SK-MEL-5 (cell line): ENCODE measurements around the gene PROSER2. TPM values are rescaled to one million over a fixed set of nuclear protein-coding genes. Genes with fewer than 3 reads are reported as not detected.

Experiments
- DNase-seq: peaks from one replicate; pipeline ENCODE4 v3.0.0-alpha.2; 2016; ENCODE audit warnings: low read depth, low spot score
- in situ Hi-C: cut with HindIII; loops from 2 replicates; pipeline ENCODE4 v1.10.0; 2016; ENCODE audit warnings: low sequenced_read_pairs, high pct_unique_total_duplicates, low pct_unique_long_range_greater_than_20kb
- polyA plus RNA-seq, 2 experiments: library from polyadenylated mRNA; depleted of rRNA; stranded (reverse); fragments of >200 nt; gene quantifications; 2 replicates each; pipeline ENCODE4 v1.2.3, GENCODE V29; 2015
- total RNA-seq: library from RNA; depleted of rRNA; stranded (reverse); fragments of >200 nt; shearing (Covaris generic); gene quantifications from 2 replicates; pipeline ENCODE4 v1.2.3, GENCODE V29; 2014; rRNA removed

The PROSER2 gene, protein sequence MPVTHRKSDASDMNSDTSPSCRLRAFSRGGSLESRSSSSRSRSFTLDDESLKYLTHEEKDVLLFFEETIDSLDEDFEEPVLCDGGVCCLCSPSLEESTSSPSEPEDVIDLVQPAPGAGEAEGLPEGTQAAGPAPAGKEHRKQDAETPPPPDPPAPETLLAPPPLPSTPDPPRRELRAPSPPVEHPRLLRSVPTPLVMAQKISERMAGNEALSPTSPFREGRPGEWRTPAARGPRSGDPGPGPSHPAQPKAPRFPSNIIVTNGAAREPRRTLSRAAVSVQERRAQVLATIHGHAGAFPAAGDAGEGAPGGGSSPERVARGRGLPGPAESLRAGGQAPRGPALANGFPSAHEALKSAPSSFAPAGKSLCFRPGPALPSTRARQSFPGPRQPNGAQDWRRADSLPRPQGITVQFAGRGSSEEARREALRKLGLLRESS
- 4.4 and 5.9 TPM in 2 replicates for total RNA-seq
- 8.3 TPM in 2 replicates for polyA plus RNA-seq (2015; cell fraction: cytosol; rRNA removed)
- 4.0 and 4.1 TPM in 2 replicates for polyA plus RNA-seq (2015; cell fraction: nucleus; rRNA removed)

DNA sequence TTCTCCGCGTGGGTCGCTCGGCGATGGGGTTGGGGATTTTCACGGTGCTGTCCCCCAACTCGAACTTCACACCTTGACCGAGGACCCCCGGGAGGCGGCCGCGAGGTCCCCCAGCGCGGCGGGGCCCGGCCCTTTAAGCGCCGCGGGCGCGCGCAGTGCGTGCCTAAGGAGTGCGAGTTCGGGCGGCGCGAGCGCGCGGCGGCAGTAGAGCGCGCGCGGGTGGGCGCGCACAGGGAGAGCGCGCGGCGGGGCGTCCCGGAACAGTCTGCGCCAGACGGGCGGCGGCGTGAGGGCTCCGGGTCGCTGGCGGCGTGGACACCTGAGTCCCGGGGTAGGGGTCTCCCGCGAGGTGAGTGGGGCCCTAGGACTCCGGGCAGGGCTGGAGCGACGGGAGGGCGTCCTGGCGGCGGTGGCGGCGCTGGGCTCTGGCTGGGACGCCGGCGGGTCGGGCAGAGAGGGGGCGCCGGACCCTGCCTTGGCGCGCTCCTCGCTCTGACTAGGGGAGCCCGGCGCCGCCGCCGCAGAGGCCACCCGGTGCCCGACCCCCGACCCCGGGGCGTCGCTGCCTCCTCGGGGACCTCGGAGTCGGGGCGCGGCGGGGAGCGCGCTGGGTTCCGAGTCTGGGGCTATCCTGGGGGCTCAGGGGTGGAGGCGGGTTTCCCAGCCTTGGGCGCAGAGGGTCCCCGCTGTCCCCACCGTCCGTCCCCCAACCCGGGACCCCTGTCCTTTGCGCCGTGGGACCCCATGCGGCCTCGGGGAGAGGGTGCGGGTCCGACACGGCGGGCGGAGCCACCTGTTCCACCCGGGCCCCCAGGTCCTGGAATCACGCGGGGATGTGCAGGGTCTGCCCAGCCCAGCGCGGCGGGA, at the start of gene PROSER2:
Gene PROSER2, plus strand, starts transcription at position 235 of the 867 bp plus-strand sequence. CDS start 28,722 bp downstream, outside the sequence.
- in situ Hi-C loops, result no loop called here
- peak; percentile 47 for DNase-seq

DNA sequence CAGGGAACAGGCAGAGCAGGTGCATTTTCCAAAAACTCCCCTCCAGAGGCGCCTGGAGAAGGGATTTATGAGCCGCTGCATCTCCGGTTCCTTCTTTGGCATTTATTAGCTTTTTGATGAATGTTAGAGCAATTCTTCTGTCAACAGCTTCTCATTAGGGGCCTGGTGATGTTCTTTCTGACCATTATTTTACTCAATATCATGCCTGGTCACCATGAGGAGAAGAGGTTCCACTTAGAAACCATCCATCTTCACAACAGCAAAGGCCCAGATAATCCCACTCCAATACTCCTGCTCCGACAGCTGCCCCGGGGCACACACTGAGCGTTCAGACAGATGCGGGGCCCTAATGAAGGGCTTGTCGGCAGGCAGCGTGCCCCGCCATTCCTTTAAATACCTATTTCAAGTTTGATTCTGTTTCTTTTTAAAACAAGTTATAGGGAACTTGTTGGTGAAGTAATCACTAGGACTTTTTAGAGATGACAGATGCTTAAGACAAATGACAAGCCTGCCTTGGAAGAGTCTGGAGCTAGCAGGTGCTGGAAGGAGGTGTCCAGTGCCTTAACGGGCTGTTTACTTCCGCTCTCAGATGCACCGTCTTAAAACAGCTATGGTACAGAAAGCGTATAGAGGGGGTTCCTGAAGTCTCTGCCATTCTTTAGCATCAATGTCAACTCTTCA, 49.3 kb upstream of the PROSER2 start:
- in situ Hi-C loops, result no loop called here
- no peak for DNase-seq

DNA sequence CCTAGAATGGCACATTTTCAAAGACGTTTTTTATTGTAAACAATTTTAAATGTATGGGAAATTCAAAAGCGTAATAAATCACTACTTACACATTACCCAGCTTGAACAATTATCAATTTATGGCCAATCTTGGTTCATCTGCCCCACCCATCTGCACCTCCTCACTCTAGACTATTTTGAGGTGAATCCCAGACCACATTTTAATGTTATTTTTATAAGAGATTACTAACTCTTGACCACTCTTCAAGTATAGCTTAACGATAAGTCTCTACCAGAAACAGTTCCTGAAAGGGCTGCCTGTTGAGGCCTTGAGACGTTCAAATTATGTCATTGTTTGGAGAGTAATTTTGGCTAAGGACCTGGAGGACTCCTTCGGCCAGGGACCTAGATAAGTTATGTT, 47.7 kb upstream of the PROSER2 start:
- in situ Hi-C loops, result no loop called here
- DNase-seq, result no peak

DNA sequence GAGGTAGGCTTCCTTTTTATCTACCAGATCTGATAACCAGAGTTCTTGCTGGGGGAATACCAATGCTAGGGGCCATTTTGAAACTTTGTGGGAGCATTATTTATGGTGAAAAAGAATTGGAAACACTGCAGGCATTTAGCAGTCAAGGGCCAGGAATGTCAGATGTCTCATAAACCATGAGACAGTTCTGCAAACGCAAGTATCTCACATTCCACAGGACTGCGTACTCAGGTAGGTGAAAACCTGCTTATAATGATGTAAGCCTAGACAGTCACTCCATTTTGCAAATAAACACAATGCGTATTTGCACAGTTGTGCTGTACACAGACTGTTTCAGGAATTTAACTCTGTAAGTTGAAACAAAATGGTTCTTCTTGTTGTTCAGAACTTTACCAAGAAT, 47.1 kb upstream of the PROSER2 start:
- no peak for DNase-seq
- in situ Hi-C loops, result no loop called here

DNA sequence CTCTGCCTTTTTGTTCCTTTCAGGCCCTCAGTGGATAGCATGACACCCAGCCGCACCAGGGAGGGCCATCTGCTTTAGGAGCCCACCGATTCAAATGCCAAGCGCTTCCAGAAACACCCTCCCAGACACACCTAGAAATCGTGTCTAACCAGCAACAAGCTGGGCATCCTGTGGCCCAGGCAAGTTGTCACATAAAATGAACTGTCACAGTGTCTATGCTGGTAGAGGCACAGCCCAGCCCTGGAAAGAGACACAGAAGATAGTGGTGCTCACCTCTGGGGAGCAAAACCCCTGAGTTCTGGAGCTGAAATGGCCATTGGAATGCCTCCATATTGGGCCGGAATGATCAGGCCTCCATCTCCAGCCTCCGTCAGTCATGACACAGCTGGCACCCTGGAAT, 42.0 kb upstream of the PROSER2 start:
- DNase-seq, result no peak
- in situ Hi-C loops, result no loop called here

DNA sequence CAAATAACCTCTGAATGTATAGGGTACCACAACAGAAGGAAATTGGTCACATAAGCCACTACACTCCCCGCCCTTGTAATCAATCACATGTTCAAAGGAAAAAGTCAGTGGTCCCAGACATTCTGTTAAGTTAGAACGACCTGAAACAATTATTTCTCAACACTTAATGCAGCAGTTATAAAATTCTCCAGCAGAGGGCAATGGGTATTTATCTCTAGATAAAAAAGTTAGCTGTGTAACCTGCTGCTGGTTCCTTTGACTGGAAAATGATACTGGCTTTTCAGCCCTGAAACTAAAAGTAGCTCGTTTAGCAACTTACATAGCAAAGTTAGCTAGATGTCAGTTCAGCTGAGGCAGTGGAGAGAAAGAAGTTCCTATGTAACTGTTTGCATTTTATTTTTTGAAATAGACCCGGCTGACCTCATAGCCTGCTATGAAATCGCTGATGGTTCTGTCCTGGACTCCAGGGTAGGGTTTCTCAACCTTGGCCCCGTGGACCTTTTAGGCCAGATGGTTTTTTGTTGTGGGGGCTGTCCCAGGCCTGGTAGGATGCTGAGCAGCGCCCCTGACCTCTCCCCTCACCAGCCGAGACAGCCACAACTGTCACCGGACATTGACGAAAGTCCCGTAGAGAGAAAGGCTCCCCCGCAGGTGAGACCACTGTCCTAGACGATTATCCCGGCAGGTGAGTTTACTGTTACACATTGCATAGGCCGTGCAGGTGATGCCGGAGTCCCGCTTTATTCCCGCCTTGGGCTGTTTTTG, 40.2 kb upstream of the PROSER2 start:
- DNase-seq, result peak; percentile 68
- in situ Hi-C loops, result no loop called here

DNA sequence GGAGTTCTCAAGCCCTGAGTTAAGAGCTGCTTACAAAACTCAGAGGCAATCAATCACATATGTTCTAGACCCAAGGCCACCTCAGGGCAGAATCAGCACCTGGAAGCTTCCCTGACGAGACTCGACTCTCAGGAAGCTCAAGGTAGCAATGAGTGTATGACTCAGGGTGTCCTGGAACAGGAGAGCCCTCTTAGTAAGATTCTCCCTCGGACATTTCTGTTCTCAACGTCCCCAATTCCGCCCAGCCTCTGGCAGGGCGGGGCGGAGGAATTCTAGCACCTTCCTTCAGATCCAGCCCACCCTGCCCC, 39.6 kb upstream of the PROSER2 start:
- DNase-seq, result no peak
- in situ Hi-C loops, result no loop called here

DNA sequence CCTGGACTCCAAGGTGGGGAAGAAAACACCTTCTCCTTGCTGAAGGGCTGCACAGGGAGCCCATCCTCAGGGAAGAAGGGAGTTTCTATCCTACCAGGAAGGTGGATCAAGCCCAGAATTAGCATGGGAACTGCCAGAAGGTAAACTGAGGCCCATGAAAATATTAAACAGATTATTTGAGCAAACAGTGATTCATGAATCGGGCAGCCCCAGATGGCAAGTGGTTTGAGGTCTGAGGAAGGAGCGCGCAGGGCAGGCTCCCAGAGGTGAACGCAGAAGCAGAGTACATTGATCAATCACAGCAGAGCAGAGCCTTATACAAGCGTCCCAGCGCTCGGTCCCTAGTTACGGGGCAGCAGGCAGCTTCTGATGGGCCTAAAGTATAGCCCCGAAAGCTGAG, 35.8 kb upstream of the PROSER2 start:
- no peak for DNase-seq
- in situ Hi-C loops, result no loop called here

DNA sequence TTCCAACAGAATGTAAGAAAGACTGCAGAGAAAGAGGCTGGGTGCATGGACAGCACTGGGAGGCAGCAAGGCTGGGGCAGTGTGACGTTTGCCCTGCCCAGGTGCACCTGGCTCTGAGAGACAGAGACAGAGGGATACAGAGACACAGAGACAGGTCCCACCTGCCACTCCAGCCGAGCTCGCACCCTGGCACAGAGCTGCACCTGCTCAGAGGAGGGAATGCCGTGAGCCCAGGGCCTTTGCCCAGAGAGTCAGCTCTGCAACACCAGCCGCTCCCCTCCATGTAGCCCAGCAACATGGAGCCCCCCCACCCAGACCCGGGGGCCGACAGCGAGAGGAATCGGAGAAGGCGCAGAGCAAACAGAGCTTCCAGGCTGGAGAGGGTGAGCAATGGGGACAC, 35.3 kb upstream of the PROSER2 start:
- no peak for DNase-seq
- in situ Hi-C loops, result no loop called here

DNA sequence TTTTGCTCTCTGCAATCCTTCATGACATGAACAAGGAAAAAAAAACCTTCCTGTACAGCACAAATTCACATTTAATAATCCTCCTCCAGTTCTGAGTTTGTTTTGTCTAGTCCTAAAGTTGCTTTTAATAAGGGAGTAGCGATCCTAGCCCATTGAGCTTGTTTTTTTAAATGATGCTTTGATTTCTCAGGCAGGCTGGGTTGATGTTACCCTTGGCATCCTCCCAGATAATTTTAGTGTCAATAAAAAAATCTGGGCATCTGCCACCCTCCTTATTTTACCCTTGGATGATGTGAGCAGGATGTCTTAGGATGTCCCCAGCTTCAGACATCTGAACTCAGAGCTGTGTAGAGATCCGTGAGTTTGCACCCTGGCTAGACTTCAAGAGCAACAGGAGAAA, 33.9 kb upstream of the PROSER2 start:
- DNase-seq, result no peak
- in situ Hi-C loops, result no loop called here

DNA sequence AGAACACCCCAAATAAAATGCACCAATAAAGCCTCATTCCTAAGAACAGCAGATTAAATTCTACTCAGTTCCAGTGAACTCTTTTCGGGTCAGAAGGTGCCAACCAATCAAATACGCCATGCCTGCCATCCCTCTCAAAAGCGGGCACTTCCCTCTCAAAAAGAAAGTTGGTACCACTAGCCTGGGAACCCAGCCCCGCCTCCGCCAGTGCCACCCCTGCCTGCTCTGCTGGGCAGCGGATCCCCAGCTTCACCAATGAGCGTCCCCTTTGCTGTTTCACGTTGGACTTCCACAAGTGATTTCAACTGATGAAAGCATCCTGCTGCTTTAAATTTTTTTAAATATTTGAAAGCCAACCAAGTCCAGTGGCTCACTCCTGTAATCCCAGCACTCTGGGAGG, 33.2 kb upstream of the PROSER2 start:
- in situ Hi-C loops, result no loop called here
- DNase-seq, result no peak

DNA sequence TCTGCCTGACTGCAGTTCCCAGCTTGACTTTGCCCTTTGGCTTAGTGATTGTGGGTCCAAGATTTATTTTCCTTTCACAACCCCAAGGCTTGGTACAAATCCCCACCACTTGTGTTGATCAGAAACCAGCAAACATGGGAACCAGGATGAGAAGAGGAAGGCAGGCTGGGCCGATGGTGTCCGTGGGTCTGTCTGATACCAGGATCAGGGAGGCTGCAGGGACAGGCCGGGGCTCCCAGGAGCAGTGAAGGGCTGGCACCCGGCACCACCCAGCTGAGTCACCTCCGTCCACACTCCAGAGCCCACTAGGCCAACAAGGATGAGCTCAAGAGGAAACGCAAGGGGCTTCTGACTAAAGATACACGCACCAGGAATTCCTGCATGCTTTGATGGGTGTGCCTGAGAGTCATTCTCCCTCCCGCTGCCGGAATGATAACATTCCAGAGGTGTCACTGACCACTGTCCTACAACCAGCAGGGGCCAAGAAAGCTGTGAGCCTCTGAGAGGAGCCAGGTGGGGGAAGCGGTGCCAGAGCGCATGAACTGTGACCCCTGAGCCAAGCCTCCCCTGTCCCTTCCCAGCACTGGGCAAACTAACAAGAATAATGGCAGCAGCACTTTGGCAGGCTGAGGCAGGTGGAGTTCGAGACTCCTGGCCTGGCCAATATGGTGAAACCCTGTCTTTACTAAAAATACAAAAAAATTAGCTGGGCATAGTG, 29.2 kb upstream of the PROSER2 start:
- in situ Hi-C loops, result no loop called here
- no peak for DNase-seq

DNA sequence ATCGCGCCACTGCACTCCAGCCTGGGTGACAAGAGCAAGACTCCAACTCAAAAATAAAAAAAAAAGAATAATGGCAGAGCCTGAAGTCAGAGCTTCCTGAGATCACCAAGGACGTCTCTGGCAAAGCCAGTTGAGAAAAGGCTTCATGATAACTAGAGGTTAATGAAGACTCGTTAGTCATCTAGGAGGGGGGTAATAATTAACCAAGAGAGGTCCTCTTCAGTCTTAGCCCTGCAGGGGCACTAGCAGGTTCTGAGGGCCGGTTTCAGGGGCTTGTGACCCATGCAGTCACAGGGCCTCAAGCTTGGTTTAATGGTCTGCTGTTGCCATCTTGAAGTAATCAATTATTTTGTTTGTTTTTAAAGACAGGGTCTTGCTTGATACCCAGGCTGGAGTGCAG, 28.6 kb upstream of the PROSER2 start:
- DNase-seq, result no peak
- in situ Hi-C loops, result no loop called here

DNA sequence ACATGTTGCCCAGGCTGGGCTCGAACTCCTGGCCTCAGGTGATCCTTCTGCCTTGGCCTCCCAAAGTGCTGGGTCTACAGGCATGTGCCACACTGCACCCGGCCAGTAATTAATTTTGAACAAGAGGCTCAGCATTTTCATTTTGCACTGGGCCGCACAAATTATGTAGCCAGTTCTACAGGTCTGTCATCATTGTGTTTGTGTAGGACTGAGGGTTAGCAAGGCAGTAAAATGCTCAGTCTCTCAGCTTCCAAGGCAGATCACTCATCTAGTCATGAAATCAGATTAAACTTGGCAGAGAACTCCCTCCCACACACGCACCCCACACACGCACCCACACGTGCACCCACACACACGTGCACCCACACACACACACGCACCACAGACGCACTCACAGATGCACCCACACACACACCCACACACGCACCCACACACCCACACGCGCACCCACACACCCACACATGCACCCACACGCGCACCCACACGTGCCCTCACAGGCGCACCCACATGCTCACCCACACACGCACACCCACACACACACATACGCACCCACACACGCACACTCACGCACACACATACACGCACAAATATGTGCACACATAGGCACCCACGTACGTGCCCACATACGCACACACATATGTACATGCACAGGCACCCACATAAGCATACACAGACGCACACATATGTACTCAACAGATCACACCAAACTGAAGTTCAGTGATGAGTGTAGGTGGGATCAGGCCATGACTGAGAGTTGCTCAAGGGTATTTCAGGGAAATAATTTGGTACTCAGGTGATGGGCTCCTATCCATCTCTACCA, 27.8 kb upstream of the PROSER2 start:
- no peak for DNase-seq
- in situ Hi-C loops, result no loop called here

DNA sequence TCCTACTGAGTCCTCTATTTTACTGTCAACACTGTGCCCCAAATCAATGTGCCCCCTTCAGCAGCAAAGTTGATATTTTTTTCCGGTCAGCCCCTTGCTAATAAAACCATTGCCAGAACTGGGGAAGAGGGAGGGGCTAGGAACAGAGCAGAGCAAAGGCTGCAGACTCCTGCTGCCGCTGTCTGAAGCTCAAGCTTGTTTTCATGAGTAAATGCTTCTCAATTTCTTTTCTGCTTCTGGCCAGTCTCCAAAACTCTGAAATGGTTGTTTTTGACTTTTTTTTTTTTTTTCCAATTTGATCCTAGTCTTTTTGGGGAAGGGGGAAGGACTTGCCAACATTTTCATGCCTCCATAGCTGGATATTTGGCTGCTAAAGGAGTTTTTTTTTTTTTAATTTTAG, 26.7 kb upstream of the PROSER2 start:
- in situ Hi-C loops, result no loop called here
- no peak for DNase-seq

DNA sequence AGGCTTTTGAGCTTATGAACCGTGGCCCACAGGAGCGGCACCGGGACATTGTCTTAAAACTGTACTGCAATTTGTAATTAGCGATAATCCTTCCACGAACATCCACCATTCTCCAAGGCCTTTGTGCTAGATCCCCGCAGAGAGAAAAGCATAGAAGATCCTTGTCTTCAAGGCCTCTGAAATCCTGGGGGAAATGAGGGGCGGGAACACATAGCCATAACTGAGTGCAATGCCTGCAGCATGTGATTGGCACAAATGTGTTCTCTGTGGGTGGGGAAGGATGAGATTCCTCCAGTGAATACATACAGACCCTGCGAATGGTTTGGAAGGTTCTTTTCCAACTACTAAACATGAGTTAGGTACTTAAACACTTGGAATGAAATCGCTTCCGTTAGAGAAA, 25.9 kb upstream of the PROSER2 start:
- in situ Hi-C loops, result no loop called here
- DNase-seq, result no peak
